H9 (cell line): Measurements from ENCODE around the gene ENOSF1. TPM values are rescaled to one million over a fixed set of nuclear protein-coding genes. Genes with fewer than 3 reads are reported as not detected.

Experiments used
- DNase-seq: peaks from one replicate; pipeline ENCODE4 v3.0.0-alpha.2; 2017
- H2AFZ ChIP-seq: one replicate; pipeline ENCODE4 v1.6.1; 2013; ENCODE audit warnings: mild to moderate bottlenecking, low read length, control low read depth, moderate library complexity
- H2AK5ac ChIP-seq: 2 replicates; pipeline ENCODE4 v1.6.1; 2013; ENCODE audit warnings: low read length, control low read depth, mixed read lengths; ENCODE audit not compliant: insufficient read length
- H2BK120ac ChIP-seq: one replicate; pipeline ENCODE4 v1.6.1; 2013; ENCODE audit warnings: low read depth, mild to moderate bottlenecking, low read length, control low read depth, inconsistent platforms; ENCODE audit not compliant: poor library complexity, severe bottlenecking
- H2BK12ac ChIP-seq: 2 replicates; pipeline ENCODE4 v1.6.1; 2013; ENCODE audit warnings: low read length, control low read depth, mixed read lengths, low read depth; ENCODE audit not compliant: insufficient read length
- H2BK15ac ChIP-seq: 2 replicates; pipeline ENCODE4 v1.6.1; 2013; ENCODE audit warnings: low read depth, low read length, control low read depth
- H2BK20ac ChIP-seq: one replicate; pipeline ENCODE4 v1.6.1; 2013; ENCODE audit warnings: low read depth, mild to moderate bottlenecking, low read length, control low read depth, inconsistent platforms; ENCODE audit not compliant: poor library complexity, severe bottlenecking
- H2BK5ac ChIP-seq: 2 replicates; pipeline ENCODE4 v1.6.1; 2013; ENCODE audit warnings: low read length, control low read depth, mixed read lengths; ENCODE audit not compliant: insufficient read length
- H3K14ac ChIP-seq: 2 replicates; pipeline ENCODE4 v1.6.1; 2013; ENCODE audit warnings: low read length, control low read depth; ENCODE audit not compliant: insufficient read depth
- H3K18ac ChIP-seq: 2 replicates; pipeline ENCODE4 v1.6.1; 2013; ENCODE audit warnings: low read depth, mild to moderate bottlenecking, mixed read lengths, low read length, control low read depth; ENCODE audit not compliant: insufficient read length
- H3K23ac ChIP-seq: 2 replicates; pipeline ENCODE4 v1.6.1; 2013; ENCODE audit warnings: low read length, control low read depth, mixed read lengths, low read depth; ENCODE audit not compliant: insufficient read length
- H3K23me2 ChIP-seq: 2 replicates; pipeline ENCODE4 v1.6.1; 2013; ENCODE audit warnings: low read depth, mild to moderate bottlenecking, mixed read lengths, low read length, control low read depth; ENCODE audit not compliant: insufficient read length, poor library complexity, severe bottlenecking
- H3K27ac ChIP-seq: 2 replicates; pipeline ENCODE4 v1.5.1; 2013; ENCODE audit warnings: low read length, control low read depth, mixed read lengths, low read depth; ENCODE audit not compliant: insufficient read length
- H3K27me3 ChIP-seq: 2 replicates; pipeline ENCODE4 v1.6.1; 2013; ENCODE audit warnings: low read length, control low read depth, inconsistent platforms; ENCODE audit not compliant: insufficient read depth
- H3K4ac ChIP-seq: 2 replicates; pipeline ENCODE4 v1.6.1; 2013; ENCODE audit warnings: low read depth, mild to moderate bottlenecking, control low read depth, inconsistent platforms, low read length, moderate library complexity
- H3K4me1 ChIP-seq: 2 replicates; pipeline ENCODE4 v1.6.1; 2013; ENCODE audit warnings: low read length, control low read depth, inconsistent platforms; ENCODE audit not compliant: insufficient read depth
- H3K4me2 ChIP-seq: 2 replicates; pipeline ENCODE4 v1.6.1; 2013; ENCODE audit warnings: low read length, control low read depth, mixed read lengths; ENCODE audit not compliant: insufficient read length, insufficient read depth
- H3K56ac ChIP-seq: 2 replicates; pipeline ENCODE4 v1.6.1; 2013; ENCODE audit warnings: low read depth, mild to moderate bottlenecking, mixed read lengths, low read length, control low read depth; ENCODE audit not compliant: insufficient read length
- H3K79me1 ChIP-seq: 2 replicates; pipeline ENCODE4 v1.6.1; 2013; ENCODE audit warnings: low read depth, mild to moderate bottlenecking, moderate library complexity, low read length, control low read depth, inconsistent platforms; ENCODE audit not compliant: insufficient read depth, poor library complexity, severe bottlenecking
- H3K79me2 ChIP-seq: 2 replicates; pipeline ENCODE4 v1.6.1; 2013; ENCODE audit warnings: low read length, control low read depth, inconsistent platforms; ENCODE audit not compliant: insufficient read depth
- H3K9ac ChIP-seq: 2 replicates; pipeline ENCODE4 v1.6.1; 2013; ENCODE audit warnings: low read length, control low read depth, mixed read lengths; ENCODE audit not compliant: insufficient read length; ENCODE audit errors: extremely low read depth
- H3K9me3 ChIP-seq: one replicate; pipeline ENCODE4 v1.6.1; 2013; ENCODE audit warnings: low read depth, low read length, inconsistent platforms; ENCODE audit not compliant: control insufficient read depth
- H3T11ph ChIP-seq: one replicate; pipeline ENCODE4 v1.6.1; 2013; ENCODE audit warnings: mild to moderate bottlenecking, low read length, control low read depth, inconsistent platforms
- H4K20me1 ChIP-seq: one replicate; pipeline ENCODE4 v1.6.1; 2013; ENCODE audit not compliant: control insufficient read depth, insufficient read length, insufficient read depth
- H4K5ac ChIP-seq: 2 replicates; pipeline ENCODE4 v1.6.1; 2013; ENCODE audit warnings: low read depth, mild to moderate bottlenecking, mixed read lengths, low read length, control low read depth; ENCODE audit not compliant: insufficient read length
- H4K8ac ChIP-seq: replicated peaks from 2 replicates; pipeline ENCODE4 v1.6.1; 2013; ENCODE audit warnings: low read length, control low read depth, mixed read lengths, low read depth; ENCODE audit not compliant: insufficient read length
- H4K91ac ChIP-seq: 2 replicates; pipeline ENCODE4 v1.6.1; 2013; ENCODE audit warnings: low read depth, mild to moderate bottlenecking, moderate library complexity, mixed read lengths, low read length, control low read depth; ENCODE audit not compliant: insufficient read length
- H3K27ac Mint-ChIP-seq, 3 experiments: 2 replicates in 2 of 3; 3 replicates in 1 of 3; pipeline ENCODE4 v1.8.0; 2020 to 2021; ENCODE audit warnings: mixed read lengths in 3 of 3, mild to moderate bottlenecking in 1 of 3, moderate library complexity in 1 of 3
- H3K27me3 Mint-ChIP-seq: 2 replicates; pipeline ENCODE4 v1.8.0; 2021; ENCODE audit warnings: low read depth, mild to moderate bottlenecking, moderate library complexity, mixed read lengths
- H3K36me3 Mint-ChIP-seq, 3 experiments: 2 replicates in 2 of 3; 3 replicates in 1 of 3; pipeline ENCODE4 v1.8.0; 2020 to 2021; ENCODE audit warnings: low read depth in 3 of 3, mixed read lengths in 3 of 3; ENCODE audit not compliant: insufficient read depth in 1 of 3
- H3K4me1 Mint-ChIP-seq, 2 experiments: 2 replicates each; pipeline ENCODE4 v1.8.0; 2020; ENCODE audit warnings: mixed read lengths in 2 of 2
- H3K4me3 Mint-ChIP-seq, 2 experiments: 2 replicates in 1 of 2; 3 replicates in 1 of 2; pipeline ENCODE4 v1.8.0; 2020 to 2021; ENCODE audit warnings: mild to moderate bottlenecking in 2 of 2, mixed read lengths in 2 of 2, moderate library complexity in 1 of 2
- H3K9me3 Mint-ChIP-seq, 2 experiments: 2 replicates in 1 of 2; 3 replicates in 1 of 2; pipeline ENCODE4 v1.8.0; 2020; ENCODE audit warnings: mild to moderate bottlenecking in 2 of 2, mixed read lengths in 2 of 2, moderate library complexity in 1 of 2
- WGBS: extraction: QIAGEN DNeasy Blood & Tissue Kit; methylation state at CpG from one replicate; pipeline ENCODE4 v1.1.7; 2013; ENCODE audit warnings: missing lambda C conversion rate, low lambda C conversion rate, mixed read lengths; ENCODE audit not compliant: insufficient read length; ENCODE audit errors: extremely low coverage; 5-methylcytosine and 5-hydroxymethylcytosine counted together
- total RNA-seq: library from RNA; stranded (reverse); gene quantifications from 2 replicates; pipeline ENCODE4 v1.2.1, GENCODE V29; 2021
- TF ChIP-seq, protein P1 (sequence below): fragments of 200-600 bp; sonication (generic); conservative IDR thresholded peaks from 3 replicates; pipeline ENCODE4 v1.8.0; 2021; ENCODE audit warnings: antibody characterized with exemption, mild to moderate bottlenecking

The ENOSF1 gene
- total RNA-seq, 1 experiment from 2014 or later: 40.3 TPM

DNA sequence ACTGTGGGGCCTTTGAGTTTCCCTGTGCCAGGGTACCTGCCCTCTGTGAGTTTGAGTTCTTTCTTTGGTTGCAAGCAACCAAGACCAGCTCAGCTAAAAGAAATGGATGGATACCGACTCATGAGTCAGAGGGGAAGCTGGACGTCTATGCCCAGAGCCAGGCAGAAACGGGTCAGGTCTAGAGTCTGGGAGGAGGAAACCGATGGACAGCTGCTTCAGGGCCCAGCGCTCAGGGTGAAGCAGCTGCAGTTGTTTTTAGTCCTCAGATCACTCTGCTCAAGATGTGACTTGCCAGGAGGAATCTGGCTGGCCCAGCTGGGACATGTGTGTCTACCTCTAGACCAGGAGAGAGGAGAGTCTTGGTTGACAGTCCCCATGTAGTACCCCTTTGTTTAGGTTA is 65.1 kb downstream of the ENOSF1 start:
- no peaks in the 10 kb centered on the region for H3K9me3 Mint-ChIP-seq
- Histone ChIP-seq H3K4ac (no peak overlapping the region), H3K23me2 (no peaks in the 10 kb centered on the region), H3K23ac (no peak overlapping the region), H3T11ph (no peak overlapping the region), H2AFZ (no peak overlapping the region), H3K79me1 (no peaks in the 10 kb centered on the region), H3K79me2 (no peaks in the 10 kb centered on the region), H2BK15ac (no peak overlapping the region), H2BK12ac (no peak overlapping the region), H3K9ac (no peak overlapping the region), H4K20me1 (no peaks in the 10 kb centered on the region), H2BK120ac (no peak overlapping the region), H3K4me1 (no peaks in the 10 kb centered on the region), H2BK5ac (no peak overlapping the region), H4K8ac (no peak overlapping the region), H3K14ac (no peak overlapping the region), H3K4me2 (no peak overlapping the region), H3K9me3 (no peaks in the 10 kb centered on the region), H3K27ac (no peak overlapping the region), H4K91ac (no peak overlapping the region), H2BK20ac (no peak overlapping the region), H3K18ac (no peak overlapping the region), H2AK5ac (no peak overlapping the region), H3K27me3 (no peaks in the 10 kb centered on the region), H3K56ac (no peak overlapping the region), H4K5ac (no peak overlapping the region)
- H3K36me3 Mint-ChIP-seq: no peaks in the 10 kb centered on the region
- no peak overlapping the region; a peak in 1 of 7 replicates for H3K27ac Mint-ChIP-seq
- TF ChIP-seq, protein P1, sequence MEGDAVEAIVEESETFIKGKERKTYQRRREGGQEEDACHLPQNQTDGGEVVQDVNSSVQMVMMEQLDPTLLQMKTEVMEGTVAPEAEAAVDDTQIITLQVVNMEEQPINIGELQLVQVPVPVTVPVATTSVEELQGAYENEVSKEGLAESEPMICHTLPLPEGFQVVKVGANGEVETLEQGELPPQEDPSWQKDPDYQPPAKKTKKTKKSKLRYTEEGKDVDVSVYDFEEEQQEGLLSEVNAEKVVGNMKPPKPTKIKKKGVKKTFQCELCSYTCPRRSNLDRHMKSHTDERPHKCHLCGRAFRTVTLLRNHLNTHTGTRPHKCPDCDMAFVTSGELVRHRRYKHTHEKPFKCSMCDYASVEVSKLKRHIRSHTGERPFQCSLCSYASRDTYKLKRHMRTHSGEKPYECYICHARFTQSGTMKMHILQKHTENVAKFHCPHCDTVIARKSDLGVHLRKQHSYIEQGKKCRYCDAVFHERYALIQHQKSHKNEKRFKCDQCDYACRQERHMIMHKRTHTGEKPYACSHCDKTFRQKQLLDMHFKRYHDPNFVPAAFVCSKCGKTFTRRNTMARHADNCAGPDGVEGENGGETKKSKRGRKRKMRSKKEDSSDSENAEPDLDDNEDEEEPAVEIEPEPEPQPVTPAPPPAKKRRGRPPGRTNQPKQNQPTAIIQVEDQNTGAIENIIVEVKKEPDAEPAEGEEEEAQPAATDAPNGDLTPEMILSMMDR: no peak
- H3K4me1 Mint-ChIP-seq: peaks cover 3 to 8% of the 10 kb centered on the region in 2 experiments; a peak in 2 of 4 replicates
- no peak overlapping the region for H3K4me3 Mint-ChIP-seq
- no peaks in the 10 kb centered on the region for H3K27me3 Mint-ChIP-seq
- WGBS: no CpG with 5 or more reads among the region's 5 CpGs
- DNase-seq: no peak
